ENCODE data around the gene ADGRA1.
"Not testable (repeated sequence)": the region's sequence is repeated elsewhere in the genome, so short reads cannot be mapped to it uniquely, and the experiment has no call there.

ADGRA1 gene

GRCh38 chr10:133087679-133088178 is at the start of gene ADGRA1:
TSS of gene ADGRA1 (plus strand) at chr10:133087924. CDS start at chr10:133088910, 986 bp downstream.
- peak; percentile 29 for DNase-seq (ENCODE audit: low spot score)

- no peak for DNase-seq (ENCODE audit: low spot score)
These were observed 49.5 kb upstream of the ADGRA1 start for GRCh38 chr10:133038036-133038823.

- DNase-seq (ENCODE audit: low spot score) = no peak
These were observed 48.5 kb upstream of the ADGRA1 start for GRCh38 chr10:133039107-133039802.

GRCh38 chr10:133039803-133040165 is 47.9 kb upstream of the ADGRA1 start:
- no peak for DNase-seq (ENCODE audit: low spot score)

- no peak for DNase-seq (ENCODE audit: low spot score)
These were observed 47.5 kb upstream of the ADGRA1 start for GRCh38 chr10:133040198-133040597.

- DNase-seq (ENCODE audit: low spot score) = no peak
These were observed 46.6 kb upstream of the ADGRA1 start for GRCh38 chr10:133041101-133041500.

- DNase-seq (ENCODE audit: low spot score) = no peak
These were observed 45.7 kb upstream of the ADGRA1 start for GRCh38 chr10:133042061-133042460.

- DNase-seq (ENCODE audit: low spot score) = no peak
These were observed 44.9 kb upstream of the ADGRA1 start for GRCh38 chr10:133042816-133043215.

- DNase-seq (ENCODE audit: low spot score) = no peak
These were observed 44.0 kb upstream of the ADGRA1 start for GRCh38 chr10:133043541-133044225.

GRCh38 chr10:133044401-133044811 is 43.3 kb upstream of the ADGRA1 start:
- DNase-seq (ENCODE audit: low spot score) = no peak

GRCh38 chr10:133045556-133046389 is 42.0 kb upstream of the ADGRA1 start:
- DNase-seq (ENCODE audit: low spot score) = no peak

- no peak for DNase-seq (ENCODE audit: low spot score)
These were observed 41.3 kb upstream of the ADGRA1 start for GRCh38 chr10:133046390-133046765.

GRCh38 chr10:133047526-133048123 is 40.1 kb upstream of the ADGRA1 start:
- no peak for DNase-seq (ENCODE audit: low spot score)

- DNase-seq (ENCODE audit: low spot score) = no peak
These were observed 39.5 kb upstream of the ADGRA1 start for GRCh38 chr10:133048266-133048665.

- DNase-seq (ENCODE audit: low spot score) = no peak
These were observed 38.8 kb upstream of the ADGRA1 start for GRCh38 chr10:133048926-133049325.

GRCh38 chr10:133049639-133050038 is 38.1 kb upstream of the ADGRA1 start:
- no peak for DNase-seq (ENCODE audit: low spot score)

- no peak for DNase-seq (ENCODE audit: low spot score)
These were observed 37.4 kb upstream of the ADGRA1 start for GRCh38 chr10:133050371-133050770.

GRCh38 chr10:133052076-133052475 is 35.6 kb upstream of the ADGRA1 start:
- no peak for DNase-seq (ENCODE audit: low spot score)

GRCh38 chr10:133053527-133054133 is 34.1 kb upstream of the ADGRA1 start:
- not testable (repeated sequence) for DNase-seq (ENCODE audit: low spot score)

GRCh38 chr10:133055470-133055869 is 32.3 kb upstream of the ADGRA1 start:
- DNase-seq (ENCODE audit: low spot score) = no peak

GRCh38 chr10:133056001-133056400 is 31.7 kb upstream of the ADGRA1 start:
- DNase-seq (ENCODE audit: low spot score) = no peak
